Adrenal gland (tissue), 5 donors: ENCODE measurements around the gene LGALS8.

ENCODE experiments used
- CTCF ChIP-seq, 6 experiments: fragments of 450-650 bp in 4 of 6; fragments of 200-600 bp in 2 of 6; sonication (generic) in 1 of 6; IDR thresholded peaks; 1 replicate in 5 of 6; 2 replicates in 1 of 6; pipeline versions ENCODE4 v1.5.1 to v1.8.0; 2016 to 2021; ENCODE audit warnings: antibody characterized with exemption in 6 of 6, mild to moderate bottlenecking in 2 of 6, moderate library complexity in 1 of 6
- POLR2A ChIP-seq, 2 donors: fragments of 450-650 bp; IDR thresholded peaks; one replicate each; pipeline ENCODE4 v1.6.1; 2017; ENCODE audit warnings: antibody characterized with exemption in 2 of 2, mild to moderate bottlenecking in 2 of 2, moderate library complexity in 1 of 2
- donor health status: DM: no; HTN: no; CAD: no.

- TF ChIP-seq CTCF (IDR thresholded peaks at IDR 0.05), result no peak
- TF ChIP-seq POLR2A (IDR thresholded peaks at IDR 0.05), result no peak
These were observed 27.4 kb downstream of the LGALS8 start for GRCh38 chr1:236550961-236551851.
